ENCODE data around the gene PGM2L1.
"Not testable (repeated sequence)": the region's sequence is repeated elsewhere in the genome, so short reads cannot be mapped to it uniquely, and the experiment has no call there.

PGM2L1 gene

DNA sequence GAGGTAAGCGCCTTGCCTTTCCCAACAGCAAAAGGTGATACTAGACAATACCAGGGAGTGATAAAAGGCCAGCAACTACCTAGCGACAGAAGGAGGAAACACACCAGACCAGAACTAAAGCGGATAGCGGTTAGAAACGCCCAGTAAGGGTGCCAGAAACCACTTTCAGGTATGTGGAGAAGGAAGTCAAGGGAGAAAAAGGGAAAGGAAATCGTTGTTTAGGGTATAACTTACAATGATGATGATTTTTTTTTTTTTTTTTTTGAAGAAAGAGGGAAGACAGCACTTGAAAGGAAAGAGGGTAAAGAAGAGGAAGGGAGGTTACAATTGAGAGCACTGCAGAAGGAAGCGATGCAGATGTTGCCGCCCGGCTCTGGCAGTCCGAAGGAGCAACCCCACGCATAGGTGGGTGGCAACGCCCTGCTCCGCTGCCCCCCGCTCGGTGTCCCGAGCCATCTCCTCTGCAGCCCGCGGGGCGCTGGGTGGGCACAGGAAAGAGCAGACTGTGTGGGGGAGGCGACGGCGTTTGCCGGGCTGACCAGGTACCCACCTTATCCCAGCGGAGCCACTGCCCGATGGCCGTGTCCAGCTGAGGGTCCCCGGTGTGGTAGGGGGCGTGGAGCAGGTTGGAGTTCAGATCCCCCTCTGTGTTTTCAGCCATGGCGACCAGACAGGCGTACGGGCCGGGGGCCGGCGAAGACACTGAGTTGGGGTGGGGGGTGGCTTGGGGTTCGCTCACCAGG is 561 bp downstream of the PGM2L1 start:
- DNase-seq: no peak

GRCh38 chr11:74392256-74392655 is 6.0 kb downstream of the PGM2L1 start:
- no peak for DNase-seq

DNA sequence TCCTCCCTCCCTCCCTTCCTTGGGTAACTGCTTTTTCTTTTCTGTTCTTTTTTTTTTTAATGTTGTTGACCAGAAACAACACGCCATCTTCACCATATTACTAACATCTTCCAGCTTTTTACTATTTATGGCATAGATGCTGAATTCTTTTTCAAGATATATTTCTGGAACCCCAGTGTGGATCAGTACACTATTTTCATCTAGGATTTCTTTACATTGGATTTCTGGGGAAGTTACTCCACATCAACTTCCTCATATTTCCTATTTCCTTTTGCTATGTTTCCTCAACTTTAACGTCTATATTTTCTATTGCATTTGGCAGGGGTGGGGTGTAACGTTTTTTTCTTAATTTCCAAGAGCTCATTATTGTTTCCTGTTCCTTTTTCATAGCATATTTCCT is 7.0 kb downstream of the PGM2L1 start:
- DNase-seq: no peak

DNA sequence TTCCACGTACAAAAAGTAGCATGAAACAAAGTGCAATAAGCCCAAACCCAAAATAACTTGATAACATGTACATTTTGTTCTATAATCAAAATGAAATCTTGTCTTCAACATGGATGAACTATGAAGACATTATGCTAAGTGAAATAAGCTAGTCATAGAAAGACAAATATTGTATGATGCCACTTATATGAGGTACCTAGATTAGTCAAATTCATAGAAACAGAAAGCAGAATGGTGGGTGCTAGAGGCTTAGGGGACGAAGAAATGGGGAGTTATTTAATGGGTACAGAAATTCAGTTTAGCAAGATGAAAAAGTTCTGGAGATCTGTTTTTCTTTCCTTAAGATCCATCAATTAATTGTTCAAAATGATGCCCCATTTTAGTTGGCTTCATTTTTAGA is 7.5 kb downstream of the PGM2L1 start:
- DNase-seq: no peak

GRCh38 chr11:74388678-74389327 is 9.4 kb downstream of the PGM2L1 start:
- no peak for DNase-seq

DNA sequence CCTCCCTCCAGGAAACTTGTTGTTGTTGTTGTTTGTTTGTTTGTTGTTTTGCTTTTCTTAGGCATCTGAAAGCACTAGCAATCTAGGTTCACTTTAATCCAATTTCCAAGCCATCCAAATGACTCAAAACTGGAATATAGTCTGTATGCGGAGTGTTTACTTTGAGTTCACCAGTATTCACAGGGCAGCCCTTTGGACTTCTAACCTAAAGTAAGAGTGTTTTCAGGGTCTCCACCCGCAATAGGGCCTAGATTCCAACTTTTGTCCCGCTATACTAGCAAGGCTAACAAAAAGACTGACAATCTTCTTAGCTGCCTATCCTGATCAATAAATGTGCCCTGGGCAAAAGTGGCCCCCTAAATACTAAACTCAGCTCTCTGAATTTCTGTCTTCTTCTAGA is 13.6 kb downstream of the PGM2L1 start:
- no peak for DNase-seq

DNA sequence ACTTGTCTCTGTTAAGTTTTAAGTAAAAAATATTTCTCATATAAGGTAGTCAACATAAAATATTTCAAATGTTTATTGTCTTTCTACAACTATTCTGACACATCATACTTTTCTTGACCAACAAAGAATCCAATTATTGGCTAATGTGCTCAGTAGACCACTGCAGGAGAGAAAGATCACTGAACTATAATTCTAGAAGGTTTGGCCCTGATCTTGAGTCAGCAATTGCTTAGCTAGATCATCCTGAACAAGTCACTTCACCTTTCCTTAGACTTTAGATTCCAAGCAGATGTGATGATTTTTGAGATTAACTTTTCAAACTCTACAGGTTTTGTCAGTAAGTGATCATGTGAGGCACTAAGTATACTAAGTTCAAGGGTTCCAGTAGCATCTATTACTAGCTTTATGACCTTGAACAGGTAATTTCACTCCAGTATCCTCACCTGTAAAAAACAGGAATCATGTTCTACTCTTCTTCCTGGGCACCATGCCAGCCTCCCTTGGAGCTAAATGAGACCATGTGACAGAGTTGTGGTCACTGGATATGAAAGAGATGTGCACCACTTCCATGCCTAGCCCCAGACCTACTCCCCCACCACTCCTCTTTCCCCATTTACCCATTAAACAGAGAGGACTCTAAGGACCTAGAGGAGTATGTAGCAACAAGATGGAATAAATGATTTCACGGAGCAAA is 17.3 kb downstream of the PGM2L1 start:
- DNase-seq: no peak

DNA sequence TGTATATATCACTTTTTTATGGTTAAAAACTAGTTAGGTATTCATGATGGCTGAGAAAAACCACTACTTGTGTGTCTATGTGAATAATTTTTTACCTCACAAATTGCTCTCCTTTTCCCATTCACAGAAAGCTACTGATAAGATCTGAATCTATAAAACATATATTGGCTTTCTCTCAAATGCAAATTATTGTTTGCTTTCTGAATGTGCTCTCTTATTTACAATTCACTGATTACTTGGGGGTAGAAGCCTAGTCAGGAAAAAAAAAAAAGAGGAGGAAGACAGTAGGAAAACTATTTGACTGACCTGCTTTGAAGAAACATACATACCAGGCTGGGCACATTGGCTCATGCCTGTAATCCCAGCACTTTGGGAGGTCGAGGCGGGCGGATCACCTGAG is 20.5 kb downstream of the PGM2L1 start:
- no peak for DNase-seq

DNA sequence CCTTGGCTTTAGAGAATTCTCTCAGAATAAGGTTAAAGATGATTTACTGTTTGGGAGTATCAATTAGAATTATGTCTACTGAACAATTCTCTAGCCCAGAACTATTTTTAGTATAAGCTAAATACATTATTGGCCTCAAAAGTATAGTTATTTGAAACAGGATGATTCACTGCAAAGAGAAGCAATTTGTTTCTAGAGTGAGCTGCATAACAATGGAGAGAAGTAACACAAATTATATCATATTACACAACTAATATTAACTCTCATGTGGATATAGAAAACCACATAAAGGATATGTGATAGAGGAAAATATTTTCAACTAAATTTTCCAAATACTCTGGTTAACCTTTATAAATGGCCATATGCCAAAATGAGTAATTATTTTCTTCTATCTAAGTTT is 24.9 kb downstream of the PGM2L1 start:
- no peak for DNase-seq

- DNase-seq: no peak
Measured at GRCh38 chr11:74371269-74372052, 26.8 kb downstream of the PGM2L1 start.

DNA sequence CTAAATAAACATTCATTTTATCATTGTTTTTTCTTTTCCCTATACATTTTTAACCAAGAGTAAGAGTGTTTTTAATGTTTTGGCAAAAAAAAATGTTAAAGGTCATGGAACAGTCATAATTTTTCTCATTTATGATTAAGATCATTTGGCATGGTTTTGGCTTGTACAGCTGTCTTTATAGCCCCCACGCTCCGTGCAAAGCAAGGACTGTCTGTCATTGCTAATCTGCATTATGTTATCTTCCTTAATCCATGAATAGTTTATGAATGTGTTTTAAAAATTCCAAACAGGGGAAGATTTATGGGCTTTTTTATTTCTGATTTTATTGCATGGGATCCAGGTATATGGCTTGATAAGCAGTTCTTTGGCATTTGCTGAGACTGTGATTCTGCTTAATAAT is 28.1 kb downstream of the PGM2L1 start:
- no peak for DNase-seq

DNA sequence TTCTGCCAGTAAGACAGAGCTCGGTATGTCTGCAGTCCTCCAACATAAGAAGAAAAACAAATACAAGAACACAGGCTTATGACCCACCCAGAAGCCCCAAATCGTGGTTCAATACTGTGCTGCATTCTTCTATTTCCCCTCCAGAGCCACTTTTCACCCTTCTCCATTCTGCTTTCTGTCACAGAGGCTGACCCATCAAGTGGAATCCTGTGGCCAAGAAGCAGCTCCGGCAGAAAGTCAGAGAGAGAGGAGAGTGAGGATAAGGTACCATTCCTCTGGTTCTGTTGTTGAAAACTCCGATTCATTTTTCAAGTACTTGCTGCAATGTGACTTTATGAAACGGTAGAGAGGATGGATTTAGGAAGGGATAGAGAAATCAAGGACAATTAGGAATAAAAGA is 30.4 kb downstream of the PGM2L1 start:
- no peak for DNase-seq

GRCh38 chr11:74366576-74366975 is 31.7 kb downstream of the PGM2L1 start:
- no peak for DNase-seq

- DNase-seq: not testable (repeated sequence)
Measured at GRCh38 chr11:74365805-74366204, 32.4 kb downstream of the PGM2L1 start.

DNA sequence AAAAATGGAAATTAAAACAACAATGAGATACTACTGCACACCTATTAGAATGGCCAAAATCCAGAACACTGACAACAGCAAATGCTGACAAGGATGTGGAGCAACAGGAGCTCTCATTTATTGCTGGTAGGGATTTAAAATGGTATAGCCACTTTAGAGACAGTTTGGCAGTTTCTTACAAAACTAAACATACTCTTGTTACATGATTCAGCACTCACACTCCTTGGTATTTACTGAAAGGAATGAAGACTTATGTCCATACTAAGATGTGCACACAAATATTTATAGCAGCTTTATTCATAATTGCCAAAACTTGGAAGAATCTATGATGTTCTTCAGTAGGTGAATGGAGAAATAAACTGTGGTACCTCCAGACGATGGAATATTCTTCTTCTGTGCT is 40.8 kb downstream of the PGM2L1 start:
- DNase-seq: no peak

- no peak for DNase-seq
Measured at GRCh38 chr11:74355626-74356025, 42.6 kb downstream of the PGM2L1 start.

DNA sequence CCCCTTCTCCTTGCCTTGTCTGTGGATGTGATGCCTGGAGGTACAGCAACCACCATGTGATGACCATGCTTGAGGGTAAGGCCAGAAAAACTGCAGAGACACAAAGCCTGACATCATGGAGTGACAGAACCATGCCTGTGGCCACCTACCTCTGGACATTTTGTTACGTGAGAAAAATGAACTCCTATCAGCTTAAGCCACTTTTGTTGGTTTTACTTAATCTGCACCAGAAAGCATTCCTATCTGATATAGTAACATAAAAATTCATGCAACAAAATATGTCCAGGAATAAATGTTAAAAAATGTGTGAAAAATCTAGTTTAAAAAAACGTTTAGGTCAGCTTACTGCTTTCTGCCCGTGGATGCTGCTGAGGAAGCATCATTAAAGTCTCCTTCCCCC is 44.2 kb downstream of the PGM2L1 start:
- DNase-seq: no peak

DNA sequence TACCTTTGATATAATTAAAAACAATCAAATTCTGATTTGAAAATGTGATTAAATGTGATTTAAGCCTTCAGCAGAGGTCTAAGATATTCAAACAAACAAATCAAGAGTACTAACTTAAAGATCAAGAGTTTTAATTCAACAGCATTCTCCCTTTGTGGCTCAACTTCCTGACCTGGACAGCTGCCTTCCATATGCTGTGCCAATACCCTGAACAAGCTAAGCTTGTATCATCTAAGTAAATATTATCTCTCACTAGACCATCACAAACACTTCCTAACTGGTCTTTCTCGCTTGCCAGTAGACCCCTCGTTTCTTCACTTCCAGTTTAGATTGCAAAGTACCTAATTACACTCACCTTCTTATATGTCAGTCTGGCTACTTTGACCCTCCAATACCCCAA is 50.9 kb downstream of the PGM2L1 start:
- no peak for DNase-seq

DNA sequence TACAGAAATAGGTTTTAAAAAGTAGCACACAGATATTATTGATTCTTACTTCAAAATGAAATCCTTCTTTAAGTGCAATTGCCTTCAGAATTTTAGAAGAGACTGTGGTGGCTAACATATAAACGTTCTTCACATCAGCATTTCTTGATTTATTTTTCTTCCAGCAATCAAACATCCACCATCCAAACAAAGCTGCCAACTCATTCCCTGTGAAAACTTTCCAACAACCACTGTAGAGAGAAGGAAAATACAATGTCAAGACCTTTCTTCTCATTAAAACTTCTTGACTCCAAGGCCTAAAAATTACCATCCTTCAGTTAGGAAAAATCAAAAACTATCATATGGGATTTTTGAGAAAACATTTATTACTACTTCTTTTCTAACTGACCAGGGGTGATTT is 52.8 kb downstream of the PGM2L1 start:
- DNase-seq: no peak

DNA sequence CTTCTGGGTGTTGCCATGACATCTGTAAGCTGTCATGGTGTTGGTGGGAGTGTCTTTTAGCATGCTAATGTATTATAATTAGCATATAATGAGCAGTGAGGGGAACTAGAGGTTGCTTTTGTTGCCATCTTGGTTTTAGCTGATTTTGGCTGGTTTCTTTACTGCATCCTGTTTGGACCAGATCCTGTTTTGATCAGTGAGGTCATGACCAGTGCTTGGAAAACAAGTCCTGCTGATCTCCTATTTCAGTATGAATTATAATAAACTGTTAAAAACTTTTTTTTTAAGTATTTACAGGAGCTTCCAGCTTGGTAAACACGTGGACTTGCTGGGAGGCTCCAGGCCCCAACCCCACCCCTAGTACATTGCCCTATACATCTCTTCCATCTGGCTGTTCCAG is 56.3 kb downstream of the PGM2L1 start:
- no peak for DNase-seq

- DNase-seq: no peak
Measured at GRCh38 chr11:74339619-74340018, 58.6 kb downstream of the PGM2L1 start.

GRCh38 chr11:74338963-74339362 is 59.3 kb downstream of the PGM2L1 start:
- DNase-seq: no peak

GRCh38 chr11:74333193-74333592 is 65.0 kb downstream of the PGM2L1 start:
- DNase-seq: no peak
